ENCODE results near the gene MARVELD1.
"Not testable (repeated sequence)": the region's sequence is repeated elsewhere in the genome, so short reads cannot be mapped to it uniquely, and the experiment has no call there.

MARVELD1 gene

GRCh38 chr10:97698072-97698655 is 15.4 kb upstream of the MARVELD1 start:
- DNase-seq = not testable (repeated sequence)

- DNase-seq = peak; percentile 31
Measured at GRCh38 chr10:97701438-97702069, 12.0 kb upstream of the MARVELD1 start.

- DNase-seq = no peak
Measured at GRCh38 chr10:97703398-97704067, 10.0 kb upstream of the MARVELD1 start.

GRCh38 chr10:97704341-97704740 is 9.2 kb upstream of the MARVELD1 start:
- no peak for DNase-seq

GRCh38 chr10:97705006-97705670 is 8.4 kb upstream of the MARVELD1 start:
- DNase-seq = no peak

- no peak for DNase-seq
Measured at GRCh38 chr10:97707134-97707861, 6.2 kb upstream of the MARVELD1 start.

- DNase-seq = no peak
Measured at GRCh38 chr10:97708167-97708566, 5.4 kb upstream of the MARVELD1 start.

GRCh38 chr10:97708976-97709946 is 4.3 kb upstream of the MARVELD1 start:
- peak; percentile 43 for DNase-seq

- no peak for DNase-seq
Measured at GRCh38 chr10:97711640-97712572, 1.6 kb upstream of the MARVELD1 start.

GRCh38 chr10:97713826-97714400 is 383 bp downstream of the MARVELD1 start:
- peak; percentile 55 for DNase-seq

- DNase-seq = peak; percentile 20
Measured at GRCh38 chr10:97714401-97715258, 1.1 kb downstream of the MARVELD1 start.

- DNase-seq = no peak
Measured at GRCh38 chr10:97715259-97715874, 1.8 kb downstream of the MARVELD1 start.

GRCh38 chr10:97717627-97718026 is 4.1 kb downstream of the MARVELD1 start:
- DNase-seq = no peak

- DNase-seq = no peak
Measured at GRCh38 chr10:97718178-97718577, 4.6 kb downstream of the MARVELD1 start.

GRCh38 chr10:97718659-97719142 is 5.2 kb downstream of the MARVELD1 start:
- no peak for DNase-seq

GRCh38 chr10:97719602-97720001 is 6.1 kb downstream of the MARVELD1 start:
- no peak for DNase-seq

- DNase-seq = no peak
Measured at GRCh38 chr10:97721871-97722780, 8.6 kb downstream of the MARVELD1 start.
